Motor neuron (in vitro differentiated cells): Measurements from ENCODE around the gene VWA3A. TPM values are rescaled to one million over a fixed set of nuclear protein-coding genes. Genes with fewer than 3 reads are reported as not detected.

Source experiments
- ATAC-seq, 8 experiments: fragments of 200-7000 bp; cut with Tn5 transposase; replicated peaks in 6 of 8; 2 replicates each; pipeline ENCODE4 v1.8.0; 2021; ENCODE audit warnings: mild to moderate bottlenecking in 8 of 8, moderate library complexity in 8 of 8
- H3K27ac ChIP-seq, 2 donors: fragments of 250-450 bp; sonication (Bioruptor Pico); 2 replicates each; pipeline ENCODE4 v1.9.0; 2021; ENCODE audit warnings: antibody characterized with exemption in 2 of 2, mild to moderate bottlenecking in 2 of 2, moderate library complexity in 1 of 2
- H3K4me1 ChIP-seq, 2 donors: fragments of 250-450 bp; sonication (Bioruptor Pico); replicated peaks in 1 of 2; 2 replicates each; pipeline ENCODE4 v1.6.1; 2021; ENCODE audit warnings: antibody characterized with exemption in 2 of 2, mild to moderate bottlenecking in 2 of 2, moderate library complexity in 1 of 2
- H3K4me3 ChIP-seq, 5 donors: fragments of 250-450 bp; sonication (Bioruptor Pico); 2 replicates each; pipeline ENCODE4 v1.9.0; 2021; ENCODE audit warnings: antibody characterized with exemption in 5 of 5, mild to moderate bottlenecking in 5 of 5, moderate library complexity in 4 of 5
- WGBS, 10 experiments: fragments of 450-650 bp; shearing (Covaris generic); methylation state at CpG; one replicate each; pipeline ENCODE4 v1.0.0; 2022; 5-methylcytosine and 5-hydroxymethylcytosine counted together
- in situ Hi-C, 9 experiments: fragments of 400-800 bp; cut with MboI; loops; one replicate each; pipeline ENCODE4 v1.15.0; 2021; ENCODE audit warnings: low sequenced_read_pairs in 9 of 9, low pct_unique_long_range_greater_than_20kb in 2 of 9; ENCODE audit not compliant: unreplicated experiment in 9 of 9
- total RNA-seq, 8 experiments: library from RNA; unstranded; fragments of 300-600 nt; gene quantifications; 2 replicates each; pipeline versions ENCODE4 v1.2.3 to v1.2.4, GENCODE V29; 2022

Gene VWA3A
- total RNA-seq, 8 experiments from 2014 or later, result 0.09 to 18.7 (median 0.62) TPM; not detected in 1

DNA sequence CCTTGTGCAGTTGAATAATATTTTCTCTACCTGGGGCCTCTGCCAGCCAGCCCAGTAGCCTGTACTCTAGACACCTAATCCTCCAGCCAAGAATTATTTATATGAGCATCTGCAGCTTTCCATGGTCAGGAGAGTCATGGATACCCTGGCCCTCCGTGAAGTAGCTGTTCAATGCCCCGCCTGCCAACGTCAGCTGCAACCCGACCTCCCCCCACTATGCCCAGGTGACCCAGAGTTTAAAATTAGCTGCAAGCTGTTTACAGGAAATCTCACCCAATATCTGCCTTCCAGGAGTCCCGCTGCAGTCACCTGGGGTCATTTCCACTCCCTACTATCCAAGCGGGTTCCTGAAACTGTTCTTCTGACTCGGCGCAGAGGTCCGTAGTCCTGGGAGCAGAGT is 82.3 kb downstream of the VWA3A start:
- Histone ChIP-seq H3K27ac (no peak overlapping the region), H3K4me3 (no peak overlapping the region), H3K4me1 (no peaks in the 10 kb centered on the region)
- 0 to 85% (median 62%) methylated on average over 1 to 4 of the region's 9 CpGs; no CpG with 5 or more reads in 4 of the 10 experiments for WGBS, 10 experiments
- ATAC-seq, result no peak
- in situ Hi-C loops, result loop anchor here in 2 of 9 experiments (25.0 kb wide), 2 partner anchors 112 to 162 kb away; partner anchors contain the start of genes MOSMO (in 1 of the 2) and PDZD9 (in 1 of the 2)

- 11 to 83% (median 67%) methylated on average over 1 to 8 of the region's 18 CpGs; no CpG with 5 or more reads in 1 of the 10 experiments for WGBS, 10 experiments
Measured at GRCh38 chr16:22177968-22178930, 85.9 kb downstream of the VWA3A start.

DNA sequence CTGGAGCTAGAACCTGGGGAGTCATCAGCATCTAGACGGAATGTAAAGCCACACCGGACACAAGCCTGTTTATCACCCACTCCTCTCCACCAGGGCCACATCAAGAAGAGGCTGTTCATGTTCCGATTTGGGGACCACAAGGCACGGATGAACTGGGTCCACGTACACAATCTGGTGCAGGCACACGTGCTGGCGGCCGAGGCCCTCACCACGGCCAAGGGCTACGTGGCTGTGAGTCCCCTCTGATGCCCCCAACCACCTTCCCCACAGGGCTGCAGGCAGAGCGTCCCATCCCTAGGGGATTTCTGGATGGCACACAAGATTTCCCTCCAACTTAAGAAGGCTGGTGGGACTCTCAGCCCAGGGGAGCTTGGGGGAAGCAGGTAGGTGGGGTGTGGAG is 89.1 kb downstream of the VWA3A start:
- no peak overlapping the region for H3K27ac ChIP-seq
- WGBS, 10 experiments, result 52 to 100% (median 83%) methylated on average over 1 to 4 of the region's 11 CpGs; no CpG with 5 or more reads in 6 of the 10 experiments
- in situ Hi-C loops, result loop anchor here in 3 of 9 experiments (10.0 to 25.0 kb wide), 3 partner anchors 87 to 177 kb away; partner anchors contain the start of genes MOSMO (in 2 of the 3), PDZD9 (in 2 of the 3) and VWA3A (in 1 of the 3)
- ATAC-seq, result no peak
- H3K4me1 ChIP-seq, result no peaks in the 10 kb centered on the region
- no peak overlapping the region for H3K4me3 ChIP-seq

More at GRCh38 chr16:22177968-22178930, 85.9 kb downstream of the VWA3A start:
- no peak overlapping the region for H3K4me3 ChIP-seq
- in situ Hi-C loops, result loop anchor here in 1 of 9 experiments (25.0 kb wide), 1 partner anchor 166 kb away; the partner anchor contains the start of genes MOSMO and PDZD9
- H3K27ac ChIP-seq, result no peak overlapping the region
- no peaks in the 10 kb centered on the region for H3K4me1 ChIP-seq
- no peak for ATAC-seq

DNA sequence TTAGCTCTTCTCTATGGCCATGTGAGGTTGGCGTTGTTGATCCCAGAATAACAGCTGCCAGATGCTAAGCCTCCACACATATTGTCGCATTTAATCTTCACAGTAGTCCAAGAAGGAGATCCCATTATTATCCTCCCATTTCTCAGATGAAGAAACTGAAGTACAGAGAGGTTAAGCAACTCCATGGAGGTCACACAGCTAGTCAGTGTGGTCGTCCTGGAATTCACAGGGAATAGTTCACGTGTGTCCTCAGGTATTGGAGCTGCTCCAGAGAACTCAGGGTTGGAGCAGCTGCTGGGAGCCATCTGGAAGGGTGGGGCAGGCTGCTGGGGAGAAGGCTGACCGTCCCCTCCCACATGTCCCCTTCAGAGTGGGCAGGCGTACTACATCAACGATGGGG is 89.5 kb downstream of the VWA3A start:
- in situ Hi-C loops, result loop anchor here in 3 of 9 experiments (10.0 to 25.0 kb wide), 3 partner anchors 87 to 177 kb away; partner anchors contain the start of genes MOSMO (in 2 of the 3), PDZD9 (in 2 of the 3) and VWA3A (in 1 of the 3)
- no peak overlapping the region for H3K27ac ChIP-seq
- H3K4me1 ChIP-seq, result no peaks in the 10 kb centered on the region
- no peak overlapping the region for H3K4me3 ChIP-seq
- WGBS, 10 experiments, result 0 to 100% (median 27%) methylated on average over 1 to 3 of the region's 7 CpGs; no CpG with 5 or more reads in 2 of the 10 experiments
- peak in 1 of 8 experiments; percentile 44 for ATAC-seq

GRCh38 chr16:22183335-22183734 is 91.0 kb downstream of the VWA3A start:
- ATAC-seq, result no peak
- 40 to 76% (median 51%) methylated on average over 1 to 5 of the region's 5 CpGs; no CpG with 5 or more reads in 5 of the 10 experiments for WGBS, 10 experiments
- Histone ChIP-seq H3K4me1 (no peaks in the 10 kb centered on the region), H3K27ac (no peak overlapping the region), H3K4me3 (no peak overlapping the region)
- in situ Hi-C loops, result loop anchor here in 3 of 9 experiments (10.0 to 25.0 kb wide), 3 partner anchors 89 to 179 kb away; partner anchors contain the start of genes MOSMO (in 2 of the 3), PDZD9 (in 2 of the 3) and VWA3A (in 1 of the 3)

GRCh38 chr16:22183901-22184614 is 91.7 kb downstream of the VWA3A start:
- H3K4me3 ChIP-seq, result no peak overlapping the region
- H3K4me1 ChIP-seq, result peaks cover 4% of the 10 kb centered on the region in 2 donors
- WGBS, 10 experiments, result 0 to 97% (median 58%) methylated on average over 1 to 6 of the region's 11 CpGs
- ATAC-seq, result no peak
- no peak overlapping the region for H3K27ac ChIP-seq
- in situ Hi-C loops, result loop anchor here in 3 of 9 experiments (10.0 to 25.0 kb wide), 3 partner anchors 89 to 179 kb away; partner anchors contain the start of genes MOSMO (in 2 of the 3), PDZD9 (in 2 of the 3) and VWA3A (in 1 of the 3)

DNA sequence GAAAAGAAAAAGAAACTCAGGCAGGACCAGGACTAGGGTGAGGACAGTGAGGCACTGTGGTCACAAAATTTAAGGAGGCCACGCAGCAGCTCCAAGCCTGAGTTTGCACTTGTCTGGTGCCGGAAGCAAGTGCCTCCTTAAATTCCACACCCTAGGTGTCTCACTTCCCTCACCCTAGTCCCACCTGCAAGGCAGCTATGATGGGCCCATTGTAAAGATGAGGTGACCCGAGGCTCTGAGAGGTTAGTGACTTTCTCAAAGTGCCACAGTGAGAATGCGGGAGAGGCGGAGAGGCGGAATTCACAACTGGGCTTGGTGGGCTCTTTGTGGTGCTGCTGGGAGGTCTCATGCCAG is 92.3 kb downstream of the VWA3A start:
- no peak overlapping the region for H3K27ac ChIP-seq
- H3K4me1 ChIP-seq, result peaks cover 9% of the 10 kb centered on the region in 2 donors
- 60 to 100% (median 87%) methylated on average over 1 to 4 of the region's 6 CpGs; no CpG with 5 or more reads in 4 of the 10 experiments for WGBS, 10 experiments
- in situ Hi-C loops, result loop anchor here in 3 of 9 experiments (10.0 to 25.0 kb wide), 3 partner anchors 90 to 180 kb away; partner anchors contain the start of genes MOSMO (in 2 of the 3), PDZD9 (in 2 of the 3) and VWA3A (in 1 of the 3)
- no peak overlapping the region for H3K4me3 ChIP-seq
- ATAC-seq, result no peak

DNA sequence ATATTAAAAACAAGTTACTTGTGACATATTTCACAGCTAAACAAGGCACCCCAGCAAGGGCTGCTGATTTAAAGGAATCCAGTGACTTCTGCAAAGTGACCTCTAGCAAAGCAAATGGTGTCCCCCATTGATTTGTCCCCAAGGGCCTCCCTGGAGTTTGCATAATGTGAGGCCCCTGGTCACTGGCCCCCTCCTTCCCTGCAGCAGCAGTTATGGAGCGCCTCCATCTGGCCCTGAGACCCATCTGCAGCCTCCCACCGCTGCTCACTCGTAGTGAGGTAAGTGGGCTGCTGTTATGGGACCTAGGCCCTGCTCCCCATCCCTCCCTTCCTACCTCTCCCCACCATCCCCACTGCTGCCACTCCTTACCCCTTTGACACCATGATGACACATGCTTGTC is 94.2 kb downstream of the VWA3A start:
- no peak for ATAC-seq
- no peak overlapping the region for H3K4me3 ChIP-seq
- H3K27ac ChIP-seq, result no peak overlapping the region
- peaks cover 10 to 11% of the 10 kb centered on the region in 2 donors for H3K4me1 ChIP-seq
- in situ Hi-C loops, result loop anchor here in 4 of 9 experiments (5.0 to 25.0 kb wide), 4 partner anchors 92 to 184 kb away; partner anchors contain the start of genes PDZD9 (in 3 of the 4), MOSMO (in 2 of the 4) and VWA3A (in 1 of the 4)
- WGBS, 10 experiments, result 0 to 50% methylated on average over 1 to 2 of the region's 3 CpGs; no CpG with 5 or more reads in 8 of the 10 experiments

DNA sequence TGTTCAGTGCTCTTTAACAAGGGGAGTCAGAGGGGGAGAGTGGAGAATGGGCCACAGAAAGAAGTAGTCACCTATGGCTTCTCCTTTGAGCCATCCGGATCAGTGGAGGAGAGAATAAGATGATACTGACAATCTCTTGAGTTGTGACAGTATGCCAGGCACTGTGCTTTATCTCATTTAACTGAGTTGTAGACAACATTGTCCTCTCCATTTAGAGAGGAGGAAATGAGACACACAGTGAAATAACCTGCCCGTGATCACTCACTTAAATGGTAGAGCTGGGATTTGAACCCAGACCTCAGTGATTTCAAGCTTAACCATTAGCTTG is 95.9 kb downstream of the VWA3A start:
- Histone ChIP-seq H3K27ac (no peak overlapping the region), H3K4me3 (no peak overlapping the region), H3K4me1 (peaks cover 10 to 20% of the 10 kb centered on the region in 2 donors)
- no peak for ATAC-seq
- WGBS, 10 experiments, result 30 to 100% (median 90%) methylated on average over 1 to 2 of the region's 2 CpGs; no CpG with 5 or more reads in 2 of the 10 experiments
- in situ Hi-C loops, result loop anchor here in 4 of 9 experiments (5.0 to 25.0 kb wide), 4 partner anchors 93 to 186 kb away; partner anchors contain the start of genes PDZD9 (in 3 of the 4), MOSMO (in 2 of the 4) and VWA3A (in 1 of the 4)

GRCh38 chr16:22188595-22189442 is 96.5 kb downstream of the VWA3A start:
- H3K27ac ChIP-seq, result peak overlapping the region; percentile 69 to 70
- 0 to 100% (median 37%) methylated on average over 1 to 5 of the region's 8 CpGs; no CpG with 5 or more reads in 2 of the 10 experiments for WGBS, 10 experiments
- in situ Hi-C loops, result loop anchor here in 4 of 9 experiments (5.0 to 25.0 kb wide), 4 partner anchors 94 to 187 kb away; partner anchors contain the start of genes PDZD9 (in 3 of the 4), MOSMO (in 2 of the 4) and VWA3A (in 1 of the 4)
- peaks cover 10 to 20% of the 10 kb centered on the region in 2 donors for H3K4me1 ChIP-seq
- ATAC-seq, result peak in 3 of 8 experiments; percentile 0 to 2 (median 1)
- peak overlapping the region in 1 of 5 donors; percentile 80 for H3K4me3 ChIP-seq

DNA sequence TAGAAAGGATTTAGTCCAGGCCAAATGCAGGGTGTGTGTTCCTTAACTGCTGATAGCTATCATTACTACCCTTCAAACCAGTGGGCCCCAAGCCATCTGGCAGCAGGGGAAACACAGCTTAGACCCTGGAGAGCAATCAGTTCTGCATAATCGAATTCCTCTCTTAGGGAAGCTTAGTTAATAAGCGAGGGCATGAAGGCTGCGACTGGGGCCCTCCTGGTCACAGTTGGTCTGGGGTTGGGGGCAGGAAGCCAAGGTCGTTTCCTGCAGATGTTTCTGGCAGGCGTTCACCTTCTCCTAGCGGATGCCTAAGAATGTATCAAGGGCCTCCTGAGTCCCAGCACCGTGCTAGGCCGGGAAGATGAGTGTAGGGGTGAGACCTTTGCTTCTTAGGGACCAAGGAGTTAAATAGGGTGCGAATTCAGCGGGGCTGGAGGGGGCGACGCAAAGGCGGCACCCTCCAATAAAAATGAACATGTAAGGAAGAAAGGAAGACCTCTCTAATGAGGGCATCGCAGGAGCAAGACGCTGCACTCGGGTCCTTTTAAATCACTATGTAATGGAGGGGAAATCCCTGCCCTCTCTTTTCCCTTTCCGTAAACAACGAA is 97.2 kb downstream of the VWA3A start:
- Histone ChIP-seq H3K27ac (peak overlapping the region; percentile 69 to 70), H3K4me3 (peak overlapping the region; percentile 49 to 80 (median 54)), H3K4me1 (peaks cover 10 to 20% of the 10 kb centered on the region in 2 donors)
- no peak for ATAC-seq
- WGBS, 10 experiments, result 0 to 20% (median 13%) methylated on average over 1 to 16 of the region's 18 CpGs; no CpG with 5 or more reads in 3 of the 10 experiments
- in situ Hi-C loops, result loop anchor here in 4 of 9 experiments (5.0 to 25.0 kb wide), 4 partner anchors 95 to 187 kb away; partner anchors contain the start of genes PDZD9 (in 3 of the 4), MOSMO (in 2 of the 4) and VWA3A (in 1 of the 4)
